OCI-LY1 (cell line): ENCODE results near the gene KCNH6.

Experiments used
- H2AFZ ChIP-seq: fragments of 200-600 bp; sonication (generic), shearing (Covaris generic); 2 replicates; pipeline ENCODE4 v1.6.0; 2014; ENCODE audit warnings: antibody characterized with exemption, mild to moderate bottlenecking, low read length
- H3F3A ChIP-seq: fragments of 200-600 bp; sonication (generic), shearing (Covaris generic); 2 replicates; pipeline ENCODE4 v1.6.0; 2014; ENCODE audit warnings: mild to moderate bottlenecking, antibody characterized with exemption, low read length, moderate library complexity; ENCODE audit not compliant: insufficient read depth
- H3K27ac ChIP-seq: fragments of 200-600 bp; sonication (generic); 2 replicates; pipeline ENCODE4 v1.5.1; 2014; ENCODE audit warnings: low read length, mixed run types, mild to moderate bottlenecking, low read depth; ENCODE audit not compliant: poor library complexity, severe bottlenecking
- H3K27me3 ChIP-seq: fragments of 200-600 bp; sonication (generic); 2 replicates; pipeline ENCODE4 v1.6.0; 2014; ENCODE audit warnings: antibody characterized with exemption, mild to moderate bottlenecking, low read length, moderate library complexity; ENCODE audit not compliant: insufficient read depth
- H3K36me3 ChIP-seq: fragments of 200-600 bp; sonication (generic); 2 replicates; pipeline ENCODE4 v1.6.1; 2014; ENCODE audit warnings: mild to moderate bottlenecking, antibody characterized with exemption, low read length, moderate library complexity, mixed read lengths; ENCODE audit not compliant: insufficient read depth
- H3K4me1 ChIP-seq: fragments of 200-600 bp; sonication (generic); 2 replicates; pipeline ENCODE4 v1.5.1; 2014; ENCODE audit warnings: mild to moderate bottlenecking, low read length, moderate library complexity; ENCODE audit not compliant: insufficient read depth, severe bottlenecking
- H3K4me2 ChIP-seq: fragments of 200-600 bp; sonication (generic), shearing (Covaris generic); 2 replicates; pipeline ENCODE4 v1.6.1; 2014; ENCODE audit warnings: low read length
- H3K4me3 ChIP-seq: fragments of 200-600 bp; sonication (generic); 2 replicates; pipeline ENCODE4 v1.5.1; 2014; ENCODE audit warnings: low read length, low read depth, mild to moderate bottlenecking, mixed read lengths; ENCODE audit not compliant: poor library complexity, severe bottlenecking
- H3K79me2 ChIP-seq: fragments of 200-600 bp; shearing (Covaris generic); 2 replicates; pipeline ENCODE4 v1.6.1; 2016; ENCODE audit warnings: mixed run types, low read length, mixed read lengths; ENCODE audit not compliant: insufficient read depth
- H3K9ac ChIP-seq: fragments of 200-600 bp; sonication (generic), shearing (Covaris generic); 2 replicates; pipeline ENCODE4 v1.6.1; 2014; ENCODE audit warnings: mild to moderate bottlenecking, low read length, mixed read lengths
- H3K9me2 ChIP-seq: fragments of 200-600 bp; sonication (generic), shearing (Covaris generic); 2 replicates; pipeline ENCODE4 v1.6.1; 2014; ENCODE audit warnings: low read depth, mild to moderate bottlenecking, low read length, mixed read lengths
- H3K9me3 ChIP-seq: fragments of 200-600 bp; shearing (Covaris generic); 2 replicates; pipeline ENCODE4 v1.6.1; 2014; ENCODE audit warnings: low read length, mixed read lengths
- H4K20me1 ChIP-seq: fragments of 200-600 bp; sonication (generic), shearing (Covaris generic); 2 replicates; pipeline ENCODE4 v1.6.0; 2016; ENCODE audit warnings: mild to moderate bottlenecking, low read length; ENCODE audit not compliant: insufficient read depth
- CTCF ChIP-seq: fragments of 200-600 bp; sonication (generic), shearing (Covaris generic); IDR thresholded peaks from 2 replicates; pipeline ENCODE4 v1.5.1; 2017; ENCODE audit warnings: mild to moderate bottlenecking, antibody characterized with exemption, low read length, moderate library complexity, mixed read lengths
- EZH2 ChIP-seq: fragments of 200-600 bp; sonication (generic), shearing (Covaris generic); IDR thresholded peaks from 2 replicates; pipeline ENCODE4 v1.8.0; 2017; ENCODE audit warnings: borderline replicate concordance, mixed run types, mild to moderate bottlenecking, antibody characterized with exemption, low read length, moderate library complexity, mixed read lengths

KCNH6 gene

GRCh38 chr17:63595132-63595531 lies 72.0 kb downstream of the KCNH6 start:
- H3K9me2 ChIP-seq: no peaks in the 10 kb centered on the region
- TF ChIP-seq EZH2: no peak
- TF ChIP-seq CTCF: no peak
- H3K4me2 ChIP-seq: no peak overlapping the region
- H3K4me1 ChIP-seq: peaks cover 2% of the 10 kb centered on the region
- H3K27me3 ChIP-seq: no peaks in the 10 kb centered on the region
- H3K9ac ChIP-seq: no peak overlapping the region
- H3F3A ChIP-seq: no peaks in the 10 kb centered on the region
- H4K20me1 ChIP-seq: no peaks in the 10 kb centered on the region
- H3K9me3 ChIP-seq: no peaks in the 10 kb centered on the region
- H3K4me3 ChIP-seq: no peak overlapping the region
- peaks cover 26% of the 10 kb centered on the region for H3K36me3 ChIP-seq
- no peak overlapping the region for H2AFZ ChIP-seq
- no peaks in the 10 kb centered on the region for H3K79me2 ChIP-seq
- no peak overlapping the region for H3K27ac ChIP-seq
